NCI-H82 (cell line): ENCODE results near the gene PARP6.

ENCODE experiments used
- DNase-seq: peaks from one replicate; lab custom pipeline; 2025; lab: John Stamatoyannopoulos, UW

PARP6 gene

GRCh38 chr15:72199721-72200212, 72.6 kb downstream of the PARP6 start:
- peak; percentile 82 for DNase-seq

GRCh38 chr15:72199205-72199515, 73.2 kb downstream of the PARP6 start:
- no peak for DNase-seq

- DNase-seq = peak; percentile 65
Measured at GRCh38 chr15:72198356-72199204, 73.8 kb downstream of the PARP6 start.

- DNase-seq = peak; percentile 90
Measured at GRCh38 chr15:72197460-72198355, 74.6 kb downstream of the PARP6 start, which contains the start of gene GRAMD2A. TSS of gene GRAMD2A (minus strand) at chr15:72197787.

GRCh38 chr15:72197041-72197459, 75.3 kb downstream of the PARP6 start:
- peak; percentile 52 for DNase-seq

GRCh38 chr15:72196409-72197040, 75.8 kb downstream of the PARP6 start:
- DNase-seq = peak; percentile 44

- peak; percentile 36 for DNase-seq
Measured at GRCh38 chr15:72195101-72195511, 77.2 kb downstream of the PARP6 start.

GRCh38 chr15:72193836-72194396, 78.4 kb downstream of the PARP6 start:
- DNase-seq = peak; percentile 25

GRCh38 chr15:72192416-72192815, 79.9 kb downstream of the PARP6 start:
- no peak for DNase-seq
